ENCODE results near the gene RPS24.

RPS24 gene

GRCh38 chr10:78009662-78010061 is 24.0 kb upstream of the RPS24 start:
- H3K27ac ChIP-seq = no peak overlapping the region
- peaks cover 84% of the 10 kb centered on the region for H3K36me3 ChIP-seq
- no peak for DNase-seq
- TF ChIP-seq, protein P1, sequence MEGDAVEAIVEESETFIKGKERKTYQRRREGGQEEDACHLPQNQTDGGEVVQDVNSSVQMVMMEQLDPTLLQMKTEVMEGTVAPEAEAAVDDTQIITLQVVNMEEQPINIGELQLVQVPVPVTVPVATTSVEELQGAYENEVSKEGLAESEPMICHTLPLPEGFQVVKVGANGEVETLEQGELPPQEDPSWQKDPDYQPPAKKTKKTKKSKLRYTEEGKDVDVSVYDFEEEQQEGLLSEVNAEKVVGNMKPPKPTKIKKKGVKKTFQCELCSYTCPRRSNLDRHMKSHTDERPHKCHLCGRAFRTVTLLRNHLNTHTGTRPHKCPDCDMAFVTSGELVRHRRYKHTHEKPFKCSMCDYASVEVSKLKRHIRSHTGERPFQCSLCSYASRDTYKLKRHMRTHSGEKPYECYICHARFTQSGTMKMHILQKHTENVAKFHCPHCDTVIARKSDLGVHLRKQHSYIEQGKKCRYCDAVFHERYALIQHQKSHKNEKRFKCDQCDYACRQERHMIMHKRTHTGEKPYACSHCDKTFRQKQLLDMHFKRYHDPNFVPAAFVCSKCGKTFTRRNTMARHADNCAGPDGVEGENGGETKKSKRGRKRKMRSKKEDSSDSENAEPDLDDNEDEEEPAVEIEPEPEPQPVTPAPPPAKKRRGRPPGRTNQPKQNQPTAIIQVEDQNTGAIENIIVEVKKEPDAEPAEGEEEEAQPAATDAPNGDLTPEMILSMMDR (IDR thresholded peaks at IDR 0.05; ENCODE audit: low read depth, low read length) = no peak
- H3K4me3 ChIP-seq (ENCODE audit: low read depth, low read length) = no peak overlapping the region
- no peaks in the 10 kb centered on the region for H3K9me3 ChIP-seq (ENCODE audit: severe bottlenecking)
- H3K27me3 ChIP-seq (ENCODE audit: insufficient read depth, low read depth, severe bottlenecking) = no peaks in the 10 kb centered on the region

DNA sequence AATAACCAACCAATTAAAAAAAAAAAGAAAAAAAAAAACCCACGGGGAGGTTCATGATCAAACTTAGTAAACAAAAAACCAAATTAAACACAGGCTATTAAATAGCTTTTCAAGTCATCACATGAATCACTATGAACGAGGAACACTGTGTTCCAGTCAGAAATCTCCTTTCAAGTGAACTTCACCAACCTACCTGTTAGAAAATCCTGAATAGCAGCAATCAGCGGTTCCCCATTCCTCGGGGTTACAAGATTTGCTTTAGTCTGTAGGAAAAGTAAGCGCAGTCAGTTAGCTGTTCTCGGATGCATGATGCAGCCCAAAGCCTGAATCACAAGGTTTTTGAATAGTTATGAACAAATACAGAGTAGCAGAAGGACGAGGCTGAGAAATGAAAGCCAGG is 23.4 kb upstream of the RPS24 start:
- Histone ChIP-seq H3K36me3 (peaks cover 84% of the 10 kb centered on the region), H3K27me3 (ENCODE audit: insufficient read depth, low read depth, severe bottlenecking) (no peaks in the 10 kb centered on the region), H3K4me3 (ENCODE audit: low read depth, low read length) (no peak overlapping the region), H3K27ac (no peak overlapping the region), H3K9me3 (ENCODE audit: severe bottlenecking) (no peaks in the 10 kb centered on the region)
- TF ChIP-seq, protein P1 (IDR thresholded peaks at IDR 0.05; ENCODE audit: low read depth, low read length) = no peak
- DNase-seq = no peak

- TF ChIP-seq, protein P1 (IDR thresholded peaks at IDR 0.05; ENCODE audit: low read depth, low read length) = no peak
- Histone ChIP-seq H3K4me3 (ENCODE audit: low read depth, low read length) (no peak overlapping the region), H3K9me3 (ENCODE audit: severe bottlenecking) (no peaks in the 10 kb centered on the region), H3K27me3 (ENCODE audit: insufficient read depth, low read depth, severe bottlenecking) (no peaks in the 10 kb centered on the region), H3K36me3 (peaks cover 84% of the 10 kb centered on the region), H3K27ac (no peak overlapping the region)
- DNase-seq = no peak
Measured at GRCh38 chr10:78011065-78011464, 22.6 kb upstream of the RPS24 start.

DNA sequence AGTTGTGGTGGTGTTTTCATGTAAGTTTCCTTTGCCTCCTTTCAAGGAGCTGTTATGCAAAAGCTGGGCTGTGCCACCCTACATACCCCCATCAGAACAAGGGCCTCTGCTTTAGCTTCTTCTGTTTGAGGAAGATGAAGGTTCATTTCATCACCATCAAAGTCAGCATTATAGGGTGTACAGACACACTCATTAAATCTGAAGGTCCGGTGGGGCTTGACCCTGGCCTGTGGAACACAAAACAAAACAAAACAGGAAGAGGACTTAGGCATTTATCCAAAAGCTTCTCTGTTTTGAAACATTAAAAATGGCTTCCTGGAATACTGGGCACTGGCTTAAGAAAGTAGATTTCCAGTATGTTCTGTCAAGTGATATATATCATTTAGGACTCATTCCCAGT is 20.1 kb upstream of the RPS24 start:
- no peak for DNase-seq
- Histone ChIP-seq H3K36me3 (peaks cover 89% of the 10 kb centered on the region), H3K27me3 (ENCODE audit: insufficient read depth, low read depth, severe bottlenecking) (no peaks in the 10 kb centered on the region), H3K27ac (no peak overlapping the region), H3K9me3 (ENCODE audit: severe bottlenecking) (no peaks in the 10 kb centered on the region), H3K4me3 (ENCODE audit: low read depth, low read length) (no peak overlapping the region)
- TF ChIP-seq, protein P1 (IDR thresholded peaks at IDR 0.05; ENCODE audit: low read depth, low read length) = no peak

GRCh38 chr10:78015546-78015945 is 18.1 kb upstream of the RPS24 start:
- TF ChIP-seq, protein P1 (IDR thresholded peaks at IDR 0.05; ENCODE audit: low read depth, low read length) = no peak
- no peak for DNase-seq
- Histone ChIP-seq H3K4me3 (ENCODE audit: low read depth, low read length) (no peak overlapping the region), H3K9me3 (ENCODE audit: severe bottlenecking) (no peaks in the 10 kb centered on the region), H3K36me3 (peaks cover 90% of the 10 kb centered on the region), H3K27me3 (ENCODE audit: insufficient read depth, low read depth, severe bottlenecking) (no peaks in the 10 kb centered on the region), H3K27ac (no peak overlapping the region)

GRCh38 chr10:78017856-78018255 is 15.8 kb upstream of the RPS24 start:
- H3K36me3 ChIP-seq = peaks cover 94% of the 10 kb centered on the region
- TF ChIP-seq, protein P1 (IDR thresholded peaks at IDR 0.05; ENCODE audit: low read depth, low read length) = no peak
- H3K9me3 ChIP-seq (ENCODE audit: severe bottlenecking) = no peaks in the 10 kb centered on the region
- no peaks in the 10 kb centered on the region for H3K27me3 ChIP-seq (ENCODE audit: insufficient read depth, low read depth, severe bottlenecking)
- DNase-seq = no peak
- no peak overlapping the region for H3K4me3 ChIP-seq (ENCODE audit: low read depth, low read length)
- H3K27ac ChIP-seq = no peak overlapping the region

Data from WERI-Rb-1 (cell line).